Measurements from ENCODE around the gene ADAMTS1.

DNA sequence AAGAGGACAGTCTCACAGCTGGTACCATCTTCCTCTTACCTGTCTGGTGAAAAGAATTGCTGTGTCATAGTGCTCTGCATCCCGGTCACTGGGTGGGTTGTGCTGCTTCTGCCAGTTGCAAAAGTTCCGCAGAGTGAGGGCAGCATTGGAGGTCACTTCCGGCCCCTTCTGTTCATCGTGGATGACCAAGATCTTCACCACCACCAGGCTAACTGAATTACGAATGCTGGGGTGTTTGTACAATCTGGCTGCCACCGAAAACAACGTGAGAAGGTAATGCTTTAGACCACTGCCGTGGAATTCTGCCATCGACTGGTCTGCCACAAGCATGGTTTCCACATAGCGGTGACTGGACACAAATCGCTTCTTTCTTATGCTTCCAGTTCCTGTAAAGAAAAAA is 2.9 kb downstream of the ADAMTS1 start:
- TF ChIP-seq, protein P1, sequence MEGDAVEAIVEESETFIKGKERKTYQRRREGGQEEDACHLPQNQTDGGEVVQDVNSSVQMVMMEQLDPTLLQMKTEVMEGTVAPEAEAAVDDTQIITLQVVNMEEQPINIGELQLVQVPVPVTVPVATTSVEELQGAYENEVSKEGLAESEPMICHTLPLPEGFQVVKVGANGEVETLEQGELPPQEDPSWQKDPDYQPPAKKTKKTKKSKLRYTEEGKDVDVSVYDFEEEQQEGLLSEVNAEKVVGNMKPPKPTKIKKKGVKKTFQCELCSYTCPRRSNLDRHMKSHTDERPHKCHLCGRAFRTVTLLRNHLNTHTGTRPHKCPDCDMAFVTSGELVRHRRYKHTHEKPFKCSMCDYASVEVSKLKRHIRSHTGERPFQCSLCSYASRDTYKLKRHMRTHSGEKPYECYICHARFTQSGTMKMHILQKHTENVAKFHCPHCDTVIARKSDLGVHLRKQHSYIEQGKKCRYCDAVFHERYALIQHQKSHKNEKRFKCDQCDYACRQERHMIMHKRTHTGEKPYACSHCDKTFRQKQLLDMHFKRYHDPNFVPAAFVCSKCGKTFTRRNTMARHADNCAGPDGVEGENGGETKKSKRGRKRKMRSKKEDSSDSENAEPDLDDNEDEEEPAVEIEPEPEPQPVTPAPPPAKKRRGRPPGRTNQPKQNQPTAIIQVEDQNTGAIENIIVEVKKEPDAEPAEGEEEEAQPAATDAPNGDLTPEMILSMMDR (conservative IDR thresholded peaks at IDR 0.05; ENCODE audit: low read depth, low read length), result no peak
- TF ChIP-seq CEBPB (IDR thresholded peaks at IDR 0.05; ENCODE audit: low read depth, low read length) (no peak), POLR2A (IDR thresholded peaks at IDR 0.05; ENCODE audit: low read depth, low read length) (no peak), MAFK (IDR thresholded peaks at IDR 0.05; ENCODE audit: low read depth, low read length) (no peak), RAD21 (IDR thresholded peaks at IDR 0.05; ENCODE audit: low read length) (no peak), RCOR1 (IDR thresholded peaks at IDR 0.05; ENCODE audit: insufficient replicate concordance, low read length) (no peak)
